T-helper 1 cell treated with Interleukin-12 subunit alpha and Interleukin-12 subunit beta and Interleukin-4 antibody, amounts not matched to agents 30 μg/mL and 1 μg/mL, for 36 hours (primary cell): Measurements from ENCODE around the gene NMUR1.

ENCODE experiments used
- H3K27ac Mint-ChIP-seq: one replicate; pipeline ENCODE4 v1.8.0; 2021; ENCODE audit warnings: mild to moderate bottlenecking, mixed read lengths
- H3K27me3 Mint-ChIP-seq: one replicate; pipeline ENCODE4 v1.8.0; 2021; ENCODE audit warnings: low read depth, mixed read lengths
- H3K36me3 Mint-ChIP-seq: one replicate; pipeline ENCODE4 v1.8.0; 2021; ENCODE audit warnings: low read depth, mixed read lengths
- H3K4me1 Mint-ChIP-seq: one replicate; pipeline ENCODE4 v1.8.0; 2021; ENCODE audit warnings: low read depth, mixed read lengths
- H3K4me3 Mint-ChIP-seq: one replicate; pipeline ENCODE4 v1.8.0; 2021; ENCODE audit warnings: mild to moderate bottlenecking, moderate library complexity, mixed read lengths
- H3K9me3 Mint-ChIP-seq: one replicate; pipeline ENCODE4 v1.8.0; 2021; ENCODE audit warnings: mixed read lengths

NMUR1 gene

GRCh38 chr2:231524477-231525247 is 5.6 kb downstream of the NMUR1 start:
- Mint-ChIP-seq H3K27me3 (peaks cover 25% of the 10 kb centered on the region), H3K4me3 (no peak overlapping the region), H3K27ac (peak overlapping the region; percentile 60), H3K36me3 (peaks cover 2% of the 10 kb centered on the region), H3K4me1 (peaks cover 26% of the 10 kb centered on the region), H3K9me3 (no peaks in the 10 kb centered on the region)

- Mint-ChIP-seq H3K4me3 (no peak overlapping the region), H3K9me3 (no peaks in the 10 kb centered on the region), H3K4me1 (peaks cover 20% of the 10 kb centered on the region), H3K36me3 (peaks cover 2% of the 10 kb centered on the region), H3K27me3 (peaks cover 25% of the 10 kb centered on the region), H3K27ac (peak overlapping the region; percentile 60)
Observed at GRCh38 chr2:231523451-231524285, 6.6 kb downstream of the NMUR1 start.

GRCh38 chr2:231522418-231523180 is 7.6 kb downstream of the NMUR1 start:
- H3K27ac Mint-ChIP-seq, result no peak overlapping the region
- no peak overlapping the region for H3K4me3 Mint-ChIP-seq
- H3K9me3 Mint-ChIP-seq, result no peaks in the 10 kb centered on the region
- H3K4me1 Mint-ChIP-seq, result peaks cover 20% of the 10 kb centered on the region
- peaks cover 2% of the 10 kb centered on the region for H3K36me3 Mint-ChIP-seq
- H3K27me3 Mint-ChIP-seq, result peaks cover 19% of the 10 kb centered on the region

- Mint-ChIP-seq H3K27me3 (peaks cover 19% of the 10 kb centered on the region), H3K36me3 (peaks cover 2% of the 10 kb centered on the region), H3K4me1 (peaks cover 22% of the 10 kb centered on the region), H3K9me3 (no peaks in the 10 kb centered on the region), H3K27ac (no peak overlapping the region), H3K4me3 (no peak overlapping the region)
Observed at GRCh38 chr2:231521443-231521842, 8.8 kb downstream of the NMUR1 start.

GRCh38 chr2:231519975-231520555 is 10.2 kb downstream of the NMUR1 start:
- peaks cover 22% of the 10 kb centered on the region for H3K27me3 Mint-ChIP-seq
- no peaks in the 10 kb centered on the region for H3K36me3 Mint-ChIP-seq
- H3K4me1 Mint-ChIP-seq, result peaks cover 23% of the 10 kb centered on the region
- no peak overlapping the region for H3K4me3 Mint-ChIP-seq
- H3K27ac Mint-ChIP-seq, result no peak overlapping the region
- no peaks in the 10 kb centered on the region for H3K9me3 Mint-ChIP-seq

GRCh38 chr2:231518771-231519170 is 11.5 kb downstream of the NMUR1 start:
- Mint-ChIP-seq H3K27me3 (peaks cover 22% of the 10 kb centered on the region), H3K9me3 (no peaks in the 10 kb centered on the region), H3K36me3 (no peaks in the 10 kb centered on the region)

GRCh38 chr2:231515603-231516002 is 14.6 kb downstream of the NMUR1 start:
- no peak overlapping the region for H3K27ac Mint-ChIP-seq
- peaks cover 15% of the 10 kb centered on the region for H3K27me3 Mint-ChIP-seq
- no peak overlapping the region for H3K4me3 Mint-ChIP-seq
- H3K9me3 Mint-ChIP-seq, result no peaks in the 10 kb centered on the region
- H3K36me3 Mint-ChIP-seq, result no peaks in the 10 kb centered on the region
- H3K4me1 Mint-ChIP-seq, result peaks cover 14% of the 10 kb centered on the region

More at GRCh38 chr2:231518771-231519170, 11.5 kb downstream of the NMUR1 start:
- Mint-ChIP-seq H3K4me1 (peaks cover 21% of the 10 kb centered on the region), H3K4me3 (no peak overlapping the region), H3K27ac (no peak overlapping the region)

GRCh38 chr2:231514951-231515297 is 15.3 kb downstream of the NMUR1 start:
- H3K4me1 Mint-ChIP-seq, result peaks cover 14% of the 10 kb centered on the region
- no peaks in the 10 kb centered on the region for H3K9me3 Mint-ChIP-seq
- H3K27ac Mint-ChIP-seq, result peak overlapping the region; percentile 94
- peak overlapping the region; percentile 89 for H3K4me3 Mint-ChIP-seq
- H3K36me3 Mint-ChIP-seq, result no peaks in the 10 kb centered on the region
- H3K27me3 Mint-ChIP-seq, result peaks cover 15% of the 10 kb centered on the region

GRCh38 chr2:231514225-231514950 is 15.9 kb downstream of the NMUR1 start:
- Mint-ChIP-seq H3K36me3 (no peaks in the 10 kb centered on the region), H3K27me3 (peaks cover 11% of the 10 kb centered on the region), H3K4me1 (peaks cover 14% of the 10 kb centered on the region), H3K9me3 (no peaks in the 10 kb centered on the region), H3K4me3 (peak overlapping the region; percentile 89), H3K27ac (peak overlapping the region; percentile 94)

GRCh38 chr2:231513746-231514224 is 16.5 kb downstream of the NMUR1 start:
- Mint-ChIP-seq H3K4me1 (peaks cover 14% of the 10 kb centered on the region), H3K27ac (peak overlapping the region; percentile 94), H3K9me3 (no peaks in the 10 kb centered on the region), H3K36me3 (no peaks in the 10 kb centered on the region), H3K27me3 (peaks cover 5% of the 10 kb centered on the region), H3K4me3 (peak overlapping the region; percentile 89)

- no peak overlapping the region for H3K4me3 Mint-ChIP-seq
- peaks cover 3% of the 10 kb centered on the region for H3K27me3 Mint-ChIP-seq
- H3K27ac Mint-ChIP-seq, result peak overlapping the region; percentile 41
- peaks cover 11% of the 10 kb centered on the region for H3K4me1 Mint-ChIP-seq
- H3K9me3 Mint-ChIP-seq, result no peaks in the 10 kb centered on the region
- no peaks in the 10 kb centered on the region for H3K36me3 Mint-ChIP-seq
Observed at GRCh38 chr2:231512222-231512621, 18.0 kb downstream of the NMUR1 start.

GRCh38 chr2:231503766-231504165 is 26.5 kb downstream of the NMUR1 start:
- Mint-ChIP-seq H3K4me3 (no peak overlapping the region), H3K4me1 (no peaks in the 10 kb centered on the region), H3K9me3 (no peaks in the 10 kb centered on the region), H3K27me3 (no peaks in the 10 kb centered on the region), H3K27ac (no peak overlapping the region), H3K36me3 (no peaks in the 10 kb centered on the region)

- no peaks in the 10 kb centered on the region for H3K36me3 Mint-ChIP-seq
- no peaks in the 10 kb centered on the region for H3K9me3 Mint-ChIP-seq
- no peaks in the 10 kb centered on the region for H3K4me1 Mint-ChIP-seq
- H3K4me3 Mint-ChIP-seq, result no peak overlapping the region
- H3K27ac Mint-ChIP-seq, result no peak overlapping the region
- H3K27me3 Mint-ChIP-seq, result no peaks in the 10 kb centered on the region
Observed at GRCh38 chr2:231502596-231502995, 27.6 kb downstream of the NMUR1 start.
